ENCODE results near the gene CNKSR3.

GRCh38 chr6:154395316-154395715 is 115.2 kb downstream of the CNKSR3 start:
- TF ChIP-seq FOXM1 (IDR thresholded peaks at IDR 0.05; ENCODE audit: low read depth): no peak
- no peak for TF ChIP-seq REST (IDR thresholded peaks at IDR 0.05; ENCODE audit: low read depth, low read length)
- no peak for TF ChIP-seq ZBTB33 (IDR thresholded peaks at IDR 0.05; ENCODE audit: borderline replicate concordance, low read depth)
- no peak for TF ChIP-seq CTCF (IDR thresholded peaks at IDR 0.05)
- TF ChIP-seq NFIC (IDR thresholded peaks at IDR 0.05; ENCODE audit: borderline replicate concordance): no peak
- no peak for TF ChIP-seq PBX3 (IDR thresholded peaks at IDR 0.05)
- no peak for TF ChIP-seq POLR2AphosphoS5 (IDR thresholded peaks at IDR 0.05; ENCODE audit: low read depth, low read length)
- TF ChIP-seq TAF1 (IDR thresholded peaks at IDR 0.05; ENCODE audit: borderline replicate concordance, low read depth, low read length): no peak
- no peak for TF ChIP-seq RFX5 (IDR thresholded peaks at IDR 0.05; ENCODE audit: low read length)
- TF ChIP-seq MXI1 (IDR thresholded peaks at IDR 0.05; ENCODE audit: low read depth, low read length): no peak
- TF ChIP-seq EP300 (IDR thresholded peaks at IDR 0.05; ENCODE audit: borderline replicate concordance in 1 of 2, low read depth in 1 of 2, low read length in 1 of 2): no peak
- TF ChIP-seq NRF1 (IDR thresholded peaks at IDR 0.05; ENCODE audit: low read depth, low read length): no peak
- no peak for TF ChIP-seq YY1 (IDR thresholded peaks at IDR 0.05; ENCODE audit: low read depth)
- no peak for TF ChIP-seq TCF12 (IDR thresholded peaks at IDR 0.05)
